Hepatocyte (in vitro differentiated cells): ENCODE measurements around the gene CABP4. TPM values are rescaled to one million over a fixed set of nuclear protein-coding genes. Genes with fewer than 3 reads are reported as not detected.
"Not testable (repeated sequence)": the region's sequence is repeated elsewhere in the genome, so short reads cannot be mapped to it uniquely, and the experiment has no call there.

Experiments used
- DNase-seq: peaks from one replicate; pipeline ENCODE4 v3.0.0-alpha.2; 2016; ENCODE audit warnings: low spot score
- H2AFZ ChIP-seq: fragments of 200-600 bp; sonication (generic); 2 replicates; pipeline ENCODE4 v1.6.0; 2016; ENCODE audit warnings: antibody characterized with exemption, mild to moderate bottlenecking
- H3K27ac ChIP-seq: fragments of 200-600 bp; sonication (generic); 2 replicates; pipeline ENCODE4 v1.5.1; 2016; ENCODE audit warnings: mild to moderate bottlenecking
- H3K27me3 ChIP-seq: fragments of 200-600 bp; sonication (generic); 2 replicates; pipeline ENCODE4 v1.6.1; 2016
- H3K36me3 ChIP-seq: fragments of 200-600 bp; sonication (generic); replicated peaks from 2 replicates; pipeline ENCODE4 v1.5.1; 2016; ENCODE audit warnings: low read depth; ENCODE audit not compliant: insufficient read depth
- H3K4me1 ChIP-seq: fragments of 200-600 bp; sonication (generic); 2 replicates; pipeline ENCODE4 v1.5.1; 2016; ENCODE audit warnings: mild to moderate bottlenecking, moderate library complexity; ENCODE audit not compliant: insufficient read depth
- H3K4me2 ChIP-seq: fragments of 200-600 bp; sonication (generic); 2 replicates; pipeline ENCODE4 v1.6.0; 2016
- H3K4me3 ChIP-seq: fragments of 200-600 bp; sonication (generic); 2 replicates; pipeline ENCODE4 v1.5.1; 2016; ENCODE audit warnings: mild to moderate bottlenecking
- H3K79me2 ChIP-seq: fragments of 200-600 bp; sonication (generic); 2 replicates; pipeline ENCODE4 v1.6.0; 2017; ENCODE audit warnings: mild to moderate bottlenecking
- H3K9me2 ChIP-seq: fragments of 200-600 bp; sonication (generic); replicated peaks from 2 replicates; pipeline ENCODE4 v1.6.0; 2017; ENCODE audit warnings: mild to moderate bottlenecking; ENCODE audit not compliant: insufficient read depth
- H3K9me3 ChIP-seq: fragments of 200-600 bp; sonication (generic); 2 replicates; pipeline ENCODE4 v1.5.1; 2016; ENCODE audit warnings: low read depth, mild to moderate bottlenecking
- H4K20me1 ChIP-seq: fragments of 200-600 bp; sonication (generic); 2 replicates; pipeline ENCODE4 v1.6.0; 2016; ENCODE audit warnings: mild to moderate bottlenecking; ENCODE audit not compliant: insufficient read depth, poor library complexity, severe bottlenecking
- CTCF ChIP-seq: fragments of 200-600 bp; sonication (generic); IDR thresholded peaks from 2 replicates; pipeline ENCODE4 v1.5.1; 2016; ENCODE audit warnings: antibody characterized with exemption, mild to moderate bottlenecking; ENCODE audit not compliant: poor library complexity
- EZH2 ChIP-seq: fragments of 200-600 bp; sonication (generic); IDR thresholded peaks from 2 replicates; pipeline ENCODE4 v1.6.1; 2016; ENCODE audit warnings: antibody characterized with exemption, mild to moderate bottlenecking, borderline replicate concordance
- EZH2phosphoT487 ChIP-seq: fragments of 200-600 bp; sonication (generic); IDR thresholded peaks from one replicate; pipeline ENCODE4 v1.6.1; 2018; ENCODE audit warnings: antibody characterized with exemption, mild to moderate bottlenecking, low read depth, moderate library complexity; ENCODE audit not compliant: unreplicated experiment, severe bottlenecking
- WGBS: methylation state at CpG from one replicate; pipeline ENCODE4 v1.1.6; 2016; ENCODE audit warnings: low lambda C conversion rate; ENCODE audit errors: missing lambda C conversion rate; 5-methylcytosine and 5-hydroxymethylcytosine counted together
- polyA plus RNA-seq: library from polyadenylated mRNA; unstranded; fragments of >200 nt; fragmentation: Nextera tagmentation; extraction: Ambion mirVana; gene quantifications from 2 replicates; pipeline ENCODE4 v1.2.1, GENCODE V29; 2016
- total RNA-seq: library from RNA; depleted of rRNA; stranded (reverse); fragments of >200 nt; gene quantifications from 2 replicates; pipeline ENCODE4 v1.2.3, GENCODE V29; 2014

CABP4 gene
- total and polyA plus RNA-seq, 2 experiments from 2014 or later, result not detected

GRCh38 chr11:67423466-67423865 lies 31.7 kb upstream of the CABP4 start:
- Histone ChIP-seq H3K27me3 (no peaks in the 10 kb centered on the region), H4K20me1 (no peaks in the 10 kb centered on the region), H3K4me2 (no peak overlapping the region), H3K4me1 (peaks cover 10% of the 10 kb centered on the region), H3K27ac (no peak overlapping the region), H3K9me3 (no peaks in the 10 kb centered on the region), H2AFZ (no peak overlapping the region), H3K9me2 (no peaks in the 10 kb centered on the region), H3K79me2 (peaks cover under 1% of the 10 kb centered on the region), H3K4me3 (no peak overlapping the region), H3K36me3 (no peaks in the 10 kb centered on the region)
- no peak for DNase-seq
- WGBS, result 98% methylated on average over 13 of the region's 13 CpGs
- TF ChIP-seq CTCF, result no peak
- no peak for TF ChIP-seq EZH2phosphoT487
- no peak for TF ChIP-seq EZH2

DNA sequence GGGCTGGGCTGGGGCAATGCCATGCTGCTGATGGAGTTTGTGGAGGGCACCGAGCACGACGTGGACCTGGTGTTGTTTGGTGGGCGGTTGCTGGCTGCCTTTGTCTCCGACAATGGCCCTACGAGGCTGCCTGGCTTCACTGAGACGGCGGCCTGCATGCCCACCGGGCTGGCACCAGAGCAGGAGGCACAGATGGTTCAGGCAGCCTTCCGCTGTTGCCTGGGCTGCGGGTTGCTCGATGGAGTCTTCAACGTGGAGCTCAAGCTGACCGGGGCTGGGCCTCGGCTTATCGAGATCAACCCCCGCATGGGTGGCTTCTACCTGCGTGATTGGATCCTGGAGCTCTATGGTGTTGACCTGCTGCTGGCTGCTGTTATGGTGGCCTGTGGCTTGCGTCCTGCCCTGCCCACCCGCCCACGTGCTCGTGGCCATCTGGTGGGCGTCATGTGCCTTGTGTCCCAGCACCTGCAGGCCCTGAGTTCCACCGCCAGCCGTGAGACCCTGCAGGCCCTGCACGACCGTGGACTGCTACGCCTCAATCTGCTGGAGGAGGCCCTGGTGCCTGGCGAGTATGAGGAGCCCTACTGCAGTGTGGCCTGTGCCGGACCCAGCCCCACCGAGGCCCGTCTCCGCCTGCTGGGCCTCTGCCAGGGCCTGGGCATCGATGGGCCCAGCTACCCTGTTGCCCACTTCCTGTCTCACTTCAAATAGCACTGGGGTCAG lies 31.1 kb upstream of the CABP4 start:
- H3K4me1 ChIP-seq, result peaks cover 10% of the 10 kb centered on the region
- H3K9me3 ChIP-seq, result no peaks in the 10 kb centered on the region
- peaks cover 6% of the 10 kb centered on the region for H3K79me2 ChIP-seq
- 90% methylated on average over 33 of the region's 34 CpGs for WGBS
- no peaks in the 10 kb centered on the region for H3K27me3 ChIP-seq
- TF ChIP-seq EZH2 (no peak), CTCF (no peak), EZH2phosphoT487 (no peak)
- no peak overlapping the region for H3K4me2 ChIP-seq
- H3K9me2 ChIP-seq, result no peaks in the 10 kb centered on the region
- H3K36me3 ChIP-seq, result no peaks in the 10 kb centered on the region
- no peaks in the 10 kb centered on the region for H4K20me1 ChIP-seq
- DNase-seq, result no peak
- no peak overlapping the region for H3K4me3 ChIP-seq
- no peak overlapping the region for H3K27ac ChIP-seq
- no peak overlapping the region for H2AFZ ChIP-seq

DNA sequence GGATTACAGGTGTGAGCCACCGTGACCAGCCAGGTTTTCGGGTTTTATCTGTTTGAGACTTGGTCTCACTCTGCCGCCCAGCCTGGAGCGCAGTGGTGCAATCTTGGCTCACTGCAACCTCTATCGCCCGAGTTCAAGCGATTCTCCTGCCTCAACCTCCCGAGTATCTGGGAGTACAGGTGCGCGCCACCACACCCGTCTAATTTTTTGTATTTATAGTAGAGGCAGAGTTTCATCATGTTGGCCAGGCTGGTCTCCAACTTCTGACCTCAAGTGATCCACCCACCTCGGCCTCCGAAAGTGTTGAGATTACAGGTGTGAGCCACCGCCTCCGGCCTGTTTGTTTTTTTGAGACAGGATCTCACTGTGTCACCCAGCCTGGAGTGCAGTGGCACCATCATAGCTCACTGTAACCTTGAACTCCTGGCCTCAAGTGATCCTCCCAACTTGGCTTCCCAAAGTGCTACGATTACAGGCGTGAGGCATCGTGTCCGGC lies 27.7 kb upstream of the CABP4 start:
- H3K9me3 ChIP-seq, H3K27me3 ChIP-seq, H4K20me1 ChIP-seq, H3K9me2 ChIP-seq, H3K36me3 ChIP-seq, DNase-seq, H3K4me1 ChIP-seq: not testable (repeated sequence)
- Histone ChIP-seq H3K4me3 (peak overlapping the region; percentile 60), H3K79me2 (peaks cover 24% of the 10 kb centered on the region), H3K4me2 (peak overlapping the region; percentile 79), H2AFZ (peak overlapping the region; percentile 36), H3K27ac (peak overlapping the region; percentile 79)
- WGBS, result 86% methylated on average over 19 of the region's 19 CpGs
